Skeletal muscle satellite cell (primary cell): Measurements from ENCODE around the gene ADARB1.

Source experiments
- H3K27me3 ChIP-seq: 2 replicates; pipeline ENCODE4 v1.7.0; 2013; ENCODE audit warnings: low read length; ENCODE audit not compliant: control insufficient read depth, insufficient read depth
- H3K36me3 ChIP-seq: 2 replicates; pipeline ENCODE4 v1.7.0; 2013; ENCODE audit warnings: mild to moderate bottlenecking, control low read depth, low read length; ENCODE audit not compliant: insufficient read depth
- H3K4me1 ChIP-seq: 2 replicates; pipeline ENCODE4 v1.7.0; 2013; ENCODE audit warnings: low read length; ENCODE audit not compliant: control insufficient read depth, insufficient read depth
- H3K4me2 ChIP-seq: 2 replicates; pipeline ENCODE4 v1.7.0; 2013; ENCODE audit warnings: mild to moderate bottlenecking, low read length
- H3K4me3 ChIP-seq: 2 replicates; pipeline ENCODE4 v1.7.0; 2013; ENCODE audit warnings: low read length
- H3K9ac ChIP-seq: 2 replicates; pipeline ENCODE4 v1.7.0; 2013; ENCODE audit warnings: mild to moderate bottlenecking, low read depth, low read length, moderate library complexity
- H3K9me3 ChIP-seq: replicated peaks from 2 replicates; pipeline ENCODE4 v1.7.0; 2013; ENCODE audit warnings: mild to moderate bottlenecking, control low read depth, low read length

Gene ADARB1

GRCh38 chr21:45108034-45108790 is 33.8 kb downstream of the ADARB1 start:
- H3K4me2 ChIP-seq = no peak overlapping the region
- H3K4me3 ChIP-seq = no peak overlapping the region
- peaks cover 3% of the 10 kb centered on the region for H3K36me3 ChIP-seq
- H3K27me3 ChIP-seq = no peaks in the 10 kb centered on the region
- peaks cover 70% of the 10 kb centered on the region for H3K4me1 ChIP-seq
- H3K9me3 ChIP-seq = no peaks in the 10 kb centered on the region
- no peak overlapping the region for H3K9ac ChIP-seq

- H3K4me2 ChIP-seq = no peak overlapping the region
- H3K4me1 ChIP-seq = peaks cover 63% of the 10 kb centered on the region
- no peaks in the 10 kb centered on the region for H3K9me3 ChIP-seq
- H3K36me3 ChIP-seq = peaks cover 6% of the 10 kb centered on the region
- no peak overlapping the region for H3K9ac ChIP-seq
- no peak overlapping the region for H3K4me3 ChIP-seq
- H3K27me3 ChIP-seq = no peaks in the 10 kb centered on the region
Observed at GRCh38 chr21:45108808-45109781, 34.7 kb downstream of the ADARB1 start.

GRCh38 chr21:45109831-45110492 is 35.6 kb downstream of the ADARB1 start:
- Histone ChIP-seq H3K9me3 (no peaks in the 10 kb centered on the region), H3K4me1 (peaks cover 58% of the 10 kb centered on the region), H3K4me3 (no peak overlapping the region), H3K27me3 (no peaks in the 10 kb centered on the region), H3K36me3 (peaks cover 12% of the 10 kb centered on the region), H3K4me2 (no peak overlapping the region), H3K9ac (no peak overlapping the region)

- H3K9ac ChIP-seq = no peak overlapping the region
Observed at GRCh38 chr21:45110873-45111624, 36.7 kb downstream of the ADARB1 start.

GRCh38 chr21:45111703-45112102 is 37.3 kb downstream of the ADARB1 start:
- no peaks in the 10 kb centered on the region for H3K27me3 ChIP-seq
- no peak overlapping the region for H3K4me3 ChIP-seq
- H3K36me3 ChIP-seq = peaks cover 21% of the 10 kb centered on the region
- no peaks in the 10 kb centered on the region for H3K9me3 ChIP-seq
- H3K4me1 ChIP-seq = peaks cover 54% of the 10 kb centered on the region
- no peak overlapping the region for H3K4me2 ChIP-seq
- H3K9ac ChIP-seq = no peak overlapping the region

More at GRCh38 chr21:45110873-45111624, 36.7 kb downstream of the ADARB1 start:
- H3K4me3 ChIP-seq = no peak overlapping the region
- H3K4me2 ChIP-seq = no peak overlapping the region
- no peaks in the 10 kb centered on the region for H3K27me3 ChIP-seq
- H3K9me3 ChIP-seq = no peaks in the 10 kb centered on the region
- peaks cover 61% of the 10 kb centered on the region for H3K4me1 ChIP-seq
- H3K36me3 ChIP-seq = peaks cover 17% of the 10 kb centered on the region

GRCh38 chr21:45112371-45112770 is 38.0 kb downstream of the ADARB1 start:
- no peaks in the 10 kb centered on the region for H3K9me3 ChIP-seq
- H3K27me3 ChIP-seq = no peaks in the 10 kb centered on the region
- no peak overlapping the region for H3K4me2 ChIP-seq
- H3K4me1 ChIP-seq = peaks cover 52% of the 10 kb centered on the region
- no peak overlapping the region for H3K9ac ChIP-seq
- no peak overlapping the region for H3K4me3 ChIP-seq
- peaks cover 27% of the 10 kb centered on the region for H3K36me3 ChIP-seq

GRCh38 chr21:45113543-45113942 is 39.2 kb downstream of the ADARB1 start:
- H3K27me3 ChIP-seq = no peaks in the 10 kb centered on the region
- H3K9ac ChIP-seq = no peak overlapping the region
- no peak overlapping the region for H3K4me2 ChIP-seq
- H3K4me1 ChIP-seq = peaks cover 52% of the 10 kb centered on the region
- no peaks in the 10 kb centered on the region for H3K9me3 ChIP-seq
- no peak overlapping the region for H3K4me3 ChIP-seq
- H3K36me3 ChIP-seq = peaks cover 31% of the 10 kb centered on the region

GRCh38 chr21:45114072-45114471 is 39.7 kb downstream of the ADARB1 start:
- Histone ChIP-seq H3K36me3 (peaks cover 35% of the 10 kb centered on the region), H3K4me1 (peaks cover 49% of the 10 kb centered on the region), H3K4me2 (no peak overlapping the region), H3K27me3 (no peaks in the 10 kb centered on the region), H3K4me3 (no peak overlapping the region), H3K9ac (no peak overlapping the region), H3K9me3 (no peaks in the 10 kb centered on the region)

GRCh38 chr21:45114475-45114874 is 40.1 kb downstream of the ADARB1 start:
- no peak overlapping the region for H3K4me3 ChIP-seq
- H3K36me3 ChIP-seq = peaks cover 39% of the 10 kb centered on the region
- no peaks in the 10 kb centered on the region for H3K9me3 ChIP-seq
- H3K27me3 ChIP-seq = no peaks in the 10 kb centered on the region
- no peak overlapping the region for H3K9ac ChIP-seq
- peaks cover 45% of the 10 kb centered on the region for H3K4me1 ChIP-seq
- H3K4me2 ChIP-seq = no peak overlapping the region

GRCh38 chr21:45115141-45115540 is 40.8 kb downstream of the ADARB1 start:
- H3K27me3 ChIP-seq = no peaks in the 10 kb centered on the region
- peaks cover 38% of the 10 kb centered on the region for H3K4me1 ChIP-seq
- no peak overlapping the region for H3K9ac ChIP-seq
- H3K9me3 ChIP-seq = no peaks in the 10 kb centered on the region
- H3K4me3 ChIP-seq = no peak overlapping the region
- no peak overlapping the region for H3K4me2 ChIP-seq
- H3K36me3 ChIP-seq = peaks cover 44% of the 10 kb centered on the region

- Histone ChIP-seq H3K9me3 (no peaks in the 10 kb centered on the region), H3K4me1 (peaks cover 35% of the 10 kb centered on the region), H3K27me3 (no peaks in the 10 kb centered on the region)
Observed at GRCh38 chr21:45116066-45116465, 41.7 kb downstream of the ADARB1 start.

More at GRCh38 chr21:45116066-45116465, 41.7 kb downstream of the ADARB1 start:
- H3K4me3 ChIP-seq = no peak overlapping the region
- no peak overlapping the region for H3K4me2 ChIP-seq
- no peak overlapping the region for H3K9ac ChIP-seq
- H3K36me3 ChIP-seq = peaks cover 52% of the 10 kb centered on the region
